A673 (cell line): Measurements from ENCODE around the gene ATG4C. TPM values are rescaled to one million over a fixed set of nuclear protein-coding genes. Genes with fewer than 3 reads are reported as not detected.
"Not testable (repeated sequence)": the region's sequence is repeated elsewhere in the genome, so short reads cannot be mapped to it uniquely, and the experiment has no call there.

Experiments used
- BruUV-seq: library from RNA; stranded (reverse); fragments of 400-500 nt; replicated peaks from 2 replicates; lab custom pipeline; 2021; lab: Mats Ljungman, UMichigan
- CTCF ChIA-PET: fragments of 300-600 bp; sonication (Branson Sonifier 250); formaldehyde crosslinking; loops from one replicate; lab custom pipeline; 2022; ENCODE audit warnings: antibody characterized with exemption; lab: Charles Lee
- POLR2A ChIA-PET: fragments of 300-600 bp; sonication (Branson Sonifier 250); formaldehyde crosslinking; loops from one replicate; lab custom pipeline; 2022; ENCODE audit warnings: antibody characterized with exemption; ENCODE audit not compliant: low non-redundant PET; lab: Charles Lee
- DNase-seq: peaks from one replicate; pipeline ENCODE4 v3.0.0-alpha.2; 2015; ENCODE audit warnings: low spot score
- H3K27ac ChIP-seq: fragments of 200-600 bp; sonication (generic); 2 replicates; pipeline ENCODE4 v1.5.1; 2016; ENCODE audit warnings: mixed run types, low read depth, mild to moderate bottlenecking, mixed read lengths, antibody characterized with exemption, low read length; ENCODE audit not compliant: poor library complexity, severe bottlenecking
- H3K27me3 ChIP-seq: fragments of 200-600 bp; sonication (generic); replicated peaks from 2 replicates; pipeline ENCODE4 v1.6.1; 2017; ENCODE audit warnings: mixed run types, low read depth, mild to moderate bottlenecking, mixed read lengths, antibody characterized with exemption, low read length; ENCODE audit not compliant: insufficient read depth, poor library complexity
- H3K36me3 ChIP-seq: fragments of 200-600 bp; sonication (generic); 2 replicates; pipeline ENCODE4 v1.6.1; 2016; ENCODE audit warnings: mixed run types, mild to moderate bottlenecking, mixed read lengths, antibody characterized with exemption, low read length; ENCODE audit not compliant: insufficient read depth, poor library complexity, severe bottlenecking
- H3K4me1 ChIP-seq: fragments of 200-600 bp; sonication (generic); 2 replicates; pipeline ENCODE4 v1.6.1; 2017; ENCODE audit warnings: mixed run types, mild to moderate bottlenecking, mixed read lengths, antibody characterized with exemption, low read length; ENCODE audit not compliant: insufficient read depth, poor library complexity, severe bottlenecking
- H3K4me3 ChIP-seq: fragments of 200-600 bp; sonication (generic); 2 replicates; pipeline ENCODE4 v1.5.1; 2016; ENCODE audit warnings: low read depth, mixed run types, mild to moderate bottlenecking, mixed read lengths, low read length; ENCODE audit not compliant: poor library complexity, severe bottlenecking
- H3K9me3 ChIP-seq: fragments of 200-600 bp; sonication (generic); 2 replicates; pipeline ENCODE4 v1.6.1; 2016; ENCODE audit warnings: mixed run types, low read depth, mild to moderate bottlenecking, mixed read lengths, antibody characterized with exemption, low read length; ENCODE audit not compliant: poor library complexity, severe bottlenecking
- CTCF ChIP-seq: fragments of 300-800, 200-600 bp; sonication (generic); conservative IDR thresholded peaks from 2 replicates; pipeline ENCODE4 v1.5.1; 2017; ENCODE audit warnings: low read depth, mild to moderate bottlenecking, antibody characterized with exemption, low read length, moderate library complexity, mixed read lengths
- EZH2 ChIP-seq: fragments of 200-600 bp; sonication (generic); IDR thresholded peaks from 2 replicates; pipeline ENCODE4 v1.6.1; 2017; ENCODE audit warnings: borderline replicate concordance, low read depth, mild to moderate bottlenecking, mixed read lengths, antibody characterized with exemption, low read length; ENCODE audit not compliant: poor library complexity, severe bottlenecking
- intact Hi-C: fragments of 100-400 bp; cut with micrococcal nuclease; formaldehyde crosslinking; loops from one replicate; pipeline ENCODE4 v1.10.0; 2022; ENCODE audit not compliant: unreplicated experiment
- total RNA-seq: library from RNA; stranded (reverse); gene quantifications from 2 replicates; pipeline ENCODE4 v1.2.3, GENCODE V29; 2021

ATG4C gene
- total RNA-seq, 1 experiment from 2014 or later = 14.4 TPM

- intact Hi-C loops = no loop called here
- Histone ChIP-seq H3K4me3 (no peak overlapping the region), H3K27me3 (no peaks in the 10 kb centered on the region), H3K4me1 (no peaks in the 10 kb centered on the region), H3K36me3 (no peaks in the 10 kb centered on the region), H3K27ac (no peak overlapping the region), H3K9me3 (no peaks in the 10 kb centered on the region)
- DNase-seq = no peak
- ChIA-PET POLR2A (no interaction called here), CTCF (no interaction called here)
- BruUV-seq = no TSS peak
- no peak for TF ChIP-seq EZH2
- TF ChIP-seq CTCF = no peak
Measured at GRCh38 chr1:62753031-62753965, 30.6 kb upstream of the ATG4C start.

GRCh38 chr1:62754938-62755337 lies 29.0 kb upstream of the ATG4C start:
- H3K9me3 ChIP-seq, CTCF ChIA-PET, POLR2A ChIA-PET, H3K27me3 ChIP-seq, H3K4me3 ChIP-seq, DNase-seq, H3K36me3 ChIP-seq, intact Hi-C loops, BruUV-seq, H3K4me1 ChIP-seq, H3K27ac ChIP-seq: not testable (repeated sequence)

GRCh38 chr1:62756255-62756884 lies 27.6 kb upstream of the ATG4C start:
- H3K9me3 ChIP-seq, intact Hi-C loops, BruUV-seq, H3K4me1 ChIP-seq, DNase-seq, H3K36me3 ChIP-seq, H3K4me3 ChIP-seq, POLR2A ChIA-PET, H3K27me3 ChIP-seq, H3K27ac ChIP-seq, CTCF ChIA-PET: not testable (repeated sequence)

GRCh38 chr1:62759232-62759875 lies 24.6 kb upstream of the ATG4C start:
- H3K27me3 ChIP-seq, BruUV-seq, H3K9me3 ChIP-seq, H3K4me1 ChIP-seq, H3K36me3 ChIP-seq, POLR2A ChIA-PET, H3K4me3 ChIP-seq, intact Hi-C loops, DNase-seq, H3K27ac ChIP-seq, CTCF ChIA-PET: not testable (repeated sequence)

GRCh38 chr1:62760021-62760782 lies 23.7 kb upstream of the ATG4C start:
- intact Hi-C loops, DNase-seq, H3K27me3 ChIP-seq, H3K4me3 ChIP-seq, BruUV-seq, H3K4me1 ChIP-seq, H3K27ac ChIP-seq, CTCF ChIA-PET, POLR2A ChIA-PET, H3K9me3 ChIP-seq, H3K36me3 ChIP-seq: not testable (repeated sequence)

- H3K27ac ChIP-seq, CTCF ChIA-PET, H3K4me3 ChIP-seq, H3K36me3 ChIP-seq, H3K9me3 ChIP-seq, DNase-seq, H3K27me3 ChIP-seq, H3K4me1 ChIP-seq, BruUV-seq, POLR2A ChIA-PET, intact Hi-C loops: not testable (repeated sequence)
Measured at GRCh38 chr1:62761223-62761870, 22.6 kb upstream of the ATG4C start.
